ENCODE data around the gene ZSWIM2.
"Not testable (repeated sequence)": the region's sequence is repeated elsewhere in the genome, so short reads cannot be mapped to it uniquely, and the experiment has no call there.

Gene ZSWIM2

DNA sequence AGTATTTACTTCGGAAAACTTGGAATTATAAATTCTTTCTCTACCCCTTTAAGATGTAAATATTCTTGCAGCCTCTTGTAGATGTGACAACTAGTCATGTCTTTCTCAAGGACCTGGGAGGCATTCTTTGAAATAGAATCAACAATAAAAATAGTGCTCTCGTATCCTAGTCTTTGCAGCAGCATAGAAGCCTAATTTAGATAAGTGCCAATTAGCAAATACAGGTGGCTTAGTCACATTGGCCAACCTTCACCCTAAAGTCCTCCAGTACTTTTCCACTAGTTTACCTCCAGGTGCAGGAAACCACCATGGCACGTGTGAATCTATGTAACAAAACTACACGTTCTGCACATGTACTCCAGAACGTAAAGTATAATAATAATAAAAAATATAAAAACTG is 3.5 kb upstream of the ZSWIM2 start:
- Histone ChIP-seq H3K36me3 (ENCODE audit: control insufficient read depth, insufficient read depth, low read length) (no peaks in the 10 kb centered on the region), H3K4me1 (ENCODE audit: control insufficient read depth, insufficient read depth, low read length, poor library complexity, severe bottlenecking) (no peaks in the 10 kb centered on the region), H3K27me3 (replicated peaks; ENCODE audit: control insufficient read depth, insufficient read depth, low read length, poor library complexity, severe bottlenecking) (no peaks in the 10 kb centered on the region), H3K27ac (ENCODE audit: insufficient read depth, low read length, poor library complexity, severe bottlenecking) (no peak overlapping the region), H3K9me3 (ENCODE audit: control insufficient read depth, low read length) (no peaks in the 10 kb centered on the region), H3K4me3 (ENCODE audit: insufficient read depth, low read depth, low read length, poor library complexity, severe bottlenecking) (no peak overlapping the region)
- DNase-seq: no peak

GRCh38 chr2:186842373-186842772 is 6.6 kb downstream of the ZSWIM2 start:
- no peaks in the 10 kb centered on the region for H3K9me3 ChIP-seq (ENCODE audit: control insufficient read depth, low read length)
- no peaks in the 10 kb centered on the region for H3K27me3 ChIP-seq (replicated peaks; ENCODE audit: control insufficient read depth, insufficient read depth, low read length, poor library complexity, severe bottlenecking)
- no peak for DNase-seq
- H3K36me3 ChIP-seq (ENCODE audit: control insufficient read depth, insufficient read depth, low read length): no peaks in the 10 kb centered on the region
- no peaks in the 10 kb centered on the region for H3K4me1 ChIP-seq (ENCODE audit: control insufficient read depth, insufficient read depth, low read length, poor library complexity, severe bottlenecking)
- no peak overlapping the region for H3K4me3 ChIP-seq (ENCODE audit: insufficient read depth, low read depth, low read length, poor library complexity, severe bottlenecking)
- no peak overlapping the region for H3K27ac ChIP-seq (ENCODE audit: insufficient read depth, low read length, poor library complexity, severe bottlenecking)

DNA sequence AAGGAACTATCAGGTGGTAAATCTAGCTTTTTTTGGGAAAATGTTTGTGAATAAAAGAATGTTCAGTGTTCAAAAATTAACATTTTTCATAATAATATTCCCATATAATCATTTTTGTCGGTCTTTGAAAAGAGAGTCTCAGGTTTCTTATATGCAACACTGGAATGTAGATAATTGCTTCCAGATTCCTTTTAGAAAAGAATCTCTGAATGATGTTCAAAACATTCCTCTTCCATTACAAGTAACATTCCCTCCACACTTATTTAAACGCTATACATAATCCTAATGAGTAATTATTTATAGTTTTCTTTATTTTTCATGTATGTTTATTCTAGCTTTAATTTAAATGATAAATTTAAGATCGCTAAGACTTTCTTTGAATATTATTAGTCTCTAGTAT is 7.0 kb downstream of the ZSWIM2 start:
- Histone ChIP-seq H3K4me3 (ENCODE audit: insufficient read depth, low read depth, low read length, poor library complexity, severe bottlenecking) (no peak overlapping the region), H3K36me3 (ENCODE audit: control insufficient read depth, insufficient read depth, low read length) (no peaks in the 10 kb centered on the region), H3K27ac (ENCODE audit: insufficient read depth, low read length, poor library complexity, severe bottlenecking) (no peak overlapping the region), H3K4me1 (ENCODE audit: control insufficient read depth, insufficient read depth, low read length, poor library complexity, severe bottlenecking) (no peaks in the 10 kb centered on the region), H3K9me3 (ENCODE audit: control insufficient read depth, low read length) (no peaks in the 10 kb centered on the region), H3K27me3 (replicated peaks; ENCODE audit: control insufficient read depth, insufficient read depth, low read length, poor library complexity, severe bottlenecking) (no peaks in the 10 kb centered on the region)
- DNase-seq: no peak

- DNase-seq: no peak
These were observed 13.3 kb downstream of the ZSWIM2 start for GRCh38 chr2:186835628-186836027.

GRCh38 chr2:186827862-186828492 is 21.0 kb downstream of the ZSWIM2 start:
- H3K27ac ChIP-seq (ENCODE audit: insufficient read depth, low read length, poor library complexity, severe bottlenecking): no peak overlapping the region

More at GRCh38 chr2:186835628-186836027, 13.3 kb downstream of the ZSWIM2 start:
- Histone ChIP-seq H3K4me3 (ENCODE audit: insufficient read depth, low read depth, low read length, poor library complexity, severe bottlenecking) (no peak overlapping the region), H3K4me1 (ENCODE audit: control insufficient read depth, insufficient read depth, low read length, poor library complexity, severe bottlenecking) (no peaks in the 10 kb centered on the region), H3K9me3 (ENCODE audit: control insufficient read depth, low read length) (no peaks in the 10 kb centered on the region), H3K27me3 (replicated peaks; ENCODE audit: control insufficient read depth, insufficient read depth, low read length, poor library complexity, severe bottlenecking) (no peaks in the 10 kb centered on the region), H3K27ac (ENCODE audit: insufficient read depth, low read length, poor library complexity, severe bottlenecking) (no peak overlapping the region), H3K36me3 (ENCODE audit: control insufficient read depth, insufficient read depth, low read length) (no peaks in the 10 kb centered on the region)

GRCh38 chr2:186827411-186827810 is 21.6 kb downstream of the ZSWIM2 start:
- Histone ChIP-seq H3K27me3 (replicated peaks; ENCODE audit: control insufficient read depth, insufficient read depth, low read length, poor library complexity, severe bottlenecking) (no peaks in the 10 kb centered on the region), H3K36me3 (ENCODE audit: control insufficient read depth, insufficient read depth, low read length) (no peaks in the 10 kb centered on the region), H3K9me3 (ENCODE audit: control insufficient read depth, low read length) (no peaks in the 10 kb centered on the region), H3K27ac (ENCODE audit: insufficient read depth, low read length, poor library complexity, severe bottlenecking) (no peak overlapping the region), H3K4me3 (ENCODE audit: insufficient read depth, low read depth, low read length, poor library complexity, severe bottlenecking) (no peak overlapping the region), H3K4me1 (ENCODE audit: control insufficient read depth, insufficient read depth, low read length, poor library complexity, severe bottlenecking) (no peaks in the 10 kb centered on the region)
- no peak for DNase-seq

More at GRCh38 chr2:186827862-186828492, 21.0 kb downstream of the ZSWIM2 start:
- H3K9me3 ChIP-seq (ENCODE audit: control insufficient read depth, low read length): no peaks in the 10 kb centered on the region
- H3K4me1 ChIP-seq (ENCODE audit: control insufficient read depth, insufficient read depth, low read length, poor library complexity, severe bottlenecking): no peaks in the 10 kb centered on the region
- DNase-seq: no peak
- H3K27me3 ChIP-seq (replicated peaks; ENCODE audit: control insufficient read depth, insufficient read depth, low read length, poor library complexity, severe bottlenecking): no peaks in the 10 kb centered on the region
- H3K36me3 ChIP-seq (ENCODE audit: control insufficient read depth, insufficient read depth, low read length): no peaks in the 10 kb centered on the region
- H3K4me3 ChIP-seq (ENCODE audit: insufficient read depth, low read depth, low read length, poor library complexity, severe bottlenecking): no peak overlapping the region

- Histone ChIP-seq H3K9me3 (ENCODE audit: control insufficient read depth, low read length) (no peaks in the 10 kb centered on the region), H3K27ac (ENCODE audit: insufficient read depth, low read length, poor library complexity, severe bottlenecking) (no peak overlapping the region), H3K4me1 (ENCODE audit: control insufficient read depth, insufficient read depth, low read length, poor library complexity, severe bottlenecking) (no peaks in the 10 kb centered on the region), H3K4me3 (ENCODE audit: insufficient read depth, low read depth, low read length, poor library complexity, severe bottlenecking) (no peak overlapping the region), H3K27me3 (replicated peaks; ENCODE audit: control insufficient read depth, insufficient read depth, low read length, poor library complexity, severe bottlenecking) (no peaks in the 10 kb centered on the region), H3K36me3 (ENCODE audit: control insufficient read depth, insufficient read depth, low read length) (no peaks in the 10 kb centered on the region)
- DNase-seq: no peak
These were observed 26.6 kb downstream of the ZSWIM2 start for GRCh38 chr2:186822323-186822722.

GRCh38 chr2:186820303-186820702 is 28.7 kb downstream of the ZSWIM2 start:
- H3K4me3 ChIP-seq (ENCODE audit: insufficient read depth, low read depth, low read length, poor library complexity, severe bottlenecking): no peak overlapping the region
- H3K4me1 ChIP-seq (ENCODE audit: control insufficient read depth, insufficient read depth, low read length, poor library complexity, severe bottlenecking): no peaks in the 10 kb centered on the region
- no peaks in the 10 kb centered on the region for H3K36me3 ChIP-seq (ENCODE audit: control insufficient read depth, insufficient read depth, low read length)
- no peaks in the 10 kb centered on the region for H3K9me3 ChIP-seq (ENCODE audit: control insufficient read depth, low read length)
- DNase-seq: no peak
- no peak overlapping the region for H3K27ac ChIP-seq (ENCODE audit: insufficient read depth, low read length, poor library complexity, severe bottlenecking)
- H3K27me3 ChIP-seq (replicated peaks; ENCODE audit: control insufficient read depth, insufficient read depth, low read length, poor library complexity, severe bottlenecking): no peaks in the 10 kb centered on the region

DNA sequence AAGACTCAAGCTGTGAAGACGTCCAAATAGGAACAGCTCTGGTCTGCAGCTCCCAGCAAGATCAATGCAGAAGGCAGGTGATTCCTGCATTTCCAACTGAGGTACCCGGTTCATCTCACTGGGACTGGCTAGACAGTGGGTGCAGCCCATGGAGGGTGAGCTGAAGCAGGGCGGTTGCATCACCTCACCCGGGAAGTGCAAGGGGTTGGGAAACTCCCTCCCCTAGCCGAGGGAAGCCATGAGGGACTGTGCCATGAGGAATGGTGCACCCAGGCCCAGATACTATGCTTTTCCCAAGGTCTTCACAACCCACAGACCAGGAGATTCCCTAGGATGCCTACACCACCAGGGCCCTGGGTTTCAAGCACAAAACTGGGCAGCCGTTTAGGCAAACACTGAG is 37.2 kb downstream of the ZSWIM2 start:
- H3K36me3 ChIP-seq (ENCODE audit: control insufficient read depth, insufficient read depth, low read length); H3K27me3 ChIP-seq (replicated peaks; ENCODE audit: control insufficient read depth, insufficient read depth, low read length, poor library complexity, severe bottlenecking); H3K27ac ChIP-seq (ENCODE audit: insufficient read depth, low read length, poor library complexity, severe bottlenecking); H3K9me3 ChIP-seq (ENCODE audit: control insufficient read depth, low read length); DNase-seq; H3K4me3 ChIP-seq (ENCODE audit: insufficient read depth, low read depth, low read length, poor library complexity, severe bottlenecking); H3K4me1 ChIP-seq (ENCODE audit: control insufficient read depth, insufficient read depth, low read length, poor library complexity, severe bottlenecking): not testable (repeated sequence)

DNA sequence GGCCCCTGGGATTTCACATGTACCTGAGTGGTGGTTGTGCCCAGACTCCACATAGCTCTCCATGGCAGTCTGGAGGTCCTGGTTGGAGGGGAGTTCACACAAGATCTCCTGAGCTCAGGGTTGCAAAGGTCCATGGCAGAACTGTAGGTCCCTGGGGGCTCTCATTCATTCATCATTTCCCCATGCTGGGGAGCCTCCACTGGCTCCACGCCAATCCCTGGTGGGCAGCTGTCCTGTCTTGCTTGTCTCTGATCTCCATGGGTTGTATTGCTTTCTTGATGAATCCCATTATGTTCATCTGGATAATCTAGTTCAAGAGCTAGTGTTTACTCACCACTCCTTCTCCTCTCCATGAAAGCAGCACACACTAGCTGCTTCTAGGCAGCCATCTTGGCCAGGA is 42.4 kb downstream of the ZSWIM2 start:
- Histone ChIP-seq H3K9me3 (ENCODE audit: control insufficient read depth, low read length) (no peaks in the 10 kb centered on the region), H3K27ac (ENCODE audit: insufficient read depth, low read length, poor library complexity, severe bottlenecking) (no peak overlapping the region), H3K4me1 (ENCODE audit: control insufficient read depth, insufficient read depth, low read length, poor library complexity, severe bottlenecking) (no peaks in the 10 kb centered on the region), H3K36me3 (ENCODE audit: control insufficient read depth, insufficient read depth, low read length) (no peaks in the 10 kb centered on the region), H3K27me3 (replicated peaks; ENCODE audit: control insufficient read depth, insufficient read depth, low read length, poor library complexity, severe bottlenecking) (no peaks in the 10 kb centered on the region), H3K4me3 (ENCODE audit: insufficient read depth, low read depth, low read length, poor library complexity, severe bottlenecking) (no peak overlapping the region)
- DNase-seq: no peak
